ENCODE measurements around the gene MGA.

The MGA gene

GRCh38 chr15:41788262-41788661, 128.1 kb downstream of the MGA start:
- DNase-seq: no peak

GRCh38 chr15:41789236-41789635, 129.0 kb downstream of the MGA start:
- no peak for DNase-seq

- no peak for DNase-seq
Observed at GRCh38 chr15:41789662-41790061, 129.5 kb downstream of the MGA start.

DNA sequence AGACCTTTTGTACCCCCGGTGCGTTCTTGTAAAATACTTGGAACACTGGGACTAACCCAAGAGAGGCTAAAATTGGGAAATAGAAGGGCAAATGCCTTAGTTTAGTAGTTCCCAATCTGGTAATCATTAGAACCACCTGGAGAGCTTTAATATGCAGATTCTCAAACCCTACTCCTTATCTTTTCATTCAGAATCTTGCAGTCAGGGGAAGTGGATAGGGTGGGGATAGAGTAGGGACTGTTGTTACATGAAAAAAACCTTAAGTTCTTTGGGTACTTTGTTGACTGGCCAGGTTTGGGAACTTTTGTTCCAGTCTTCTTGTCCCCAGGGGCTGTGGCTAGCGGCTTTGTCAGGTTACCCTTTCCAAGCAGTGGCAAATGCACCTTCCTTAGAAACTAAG, 130.0 kb downstream of the MGA start:
- DNase-seq: no peak

- peak in 1 of 5 experiments; percentile 66 for DNase-seq
Observed at GRCh38 chr15:41790756-41791546, 130.7 kb downstream of the MGA start.

DNA sequence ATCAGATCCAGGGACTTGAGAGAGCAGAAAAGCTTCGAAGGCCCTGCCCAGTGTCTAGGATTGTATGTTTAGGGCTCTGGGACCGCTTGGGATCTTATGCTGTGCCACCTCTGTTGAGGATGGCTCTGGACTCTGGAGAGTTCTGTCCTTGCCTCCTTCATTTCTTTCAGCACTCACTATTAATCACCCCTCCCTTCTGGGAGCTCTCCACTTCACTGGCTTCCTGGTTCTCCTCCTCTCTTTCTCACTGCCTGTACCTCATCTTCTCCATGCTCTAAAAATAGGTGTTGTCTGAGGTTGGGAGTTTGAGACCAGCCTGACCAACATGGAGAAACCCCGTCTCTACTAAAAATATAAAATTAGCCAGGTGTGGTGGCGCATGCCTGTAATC, 131.3 kb downstream of the MGA start:
- no peak for DNase-seq

DNA sequence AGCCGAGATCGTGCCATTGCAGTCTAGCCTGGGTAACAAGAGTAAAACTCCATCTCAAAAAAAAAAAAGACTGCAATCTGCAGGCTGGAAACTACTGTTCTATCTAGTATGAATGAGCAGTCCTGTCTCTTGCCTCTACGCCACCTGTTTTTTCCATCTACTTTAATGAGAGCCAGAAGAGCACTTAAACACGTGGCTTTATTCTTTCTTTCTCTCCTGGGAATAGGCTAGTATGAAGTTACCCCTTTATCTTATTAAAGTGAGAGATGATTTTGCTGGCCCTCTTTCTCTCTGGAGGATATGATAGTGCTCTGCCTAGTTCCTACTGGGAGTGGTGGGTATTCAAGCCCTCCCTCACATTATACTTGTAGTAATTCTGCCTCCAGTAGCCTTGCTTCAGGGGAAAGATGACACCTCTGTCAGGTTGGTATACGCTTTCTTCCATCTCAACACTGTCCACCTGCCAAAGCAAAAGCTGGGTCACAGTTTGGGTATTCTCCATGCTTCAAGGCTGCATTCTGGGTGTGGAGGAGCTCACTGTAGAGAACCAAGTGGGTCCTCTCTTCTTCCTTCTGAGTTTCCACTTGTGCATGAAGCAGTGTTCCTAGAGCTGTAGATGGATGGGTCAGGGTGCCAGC, 131.9 kb downstream of the MGA start:
- DNase-seq: no peak

DNA sequence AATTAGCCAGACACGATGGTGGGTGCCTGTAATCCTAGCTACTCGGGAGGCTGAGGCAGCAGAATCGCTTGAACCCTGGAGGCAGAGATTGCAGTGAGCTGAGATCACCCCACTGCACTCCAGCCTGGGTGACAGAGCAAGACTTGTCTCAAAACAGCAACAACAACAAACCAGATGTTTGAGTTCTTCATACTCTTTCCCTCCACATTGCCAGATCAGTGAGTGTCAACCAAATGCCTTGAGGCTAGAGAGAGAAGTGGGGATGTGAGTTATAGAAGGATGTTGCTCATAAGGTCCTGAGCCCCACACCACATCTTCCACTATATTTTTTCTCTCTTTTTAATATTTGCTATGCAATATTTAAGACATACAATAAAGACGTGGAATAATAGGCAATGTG, 133.9 kb downstream of the MGA start:
- DNase-seq: no peak

GRCh38 chr15:41795996-41796856, 136.0 kb downstream of the MGA start:
- DNase-seq: no peak

DNA sequence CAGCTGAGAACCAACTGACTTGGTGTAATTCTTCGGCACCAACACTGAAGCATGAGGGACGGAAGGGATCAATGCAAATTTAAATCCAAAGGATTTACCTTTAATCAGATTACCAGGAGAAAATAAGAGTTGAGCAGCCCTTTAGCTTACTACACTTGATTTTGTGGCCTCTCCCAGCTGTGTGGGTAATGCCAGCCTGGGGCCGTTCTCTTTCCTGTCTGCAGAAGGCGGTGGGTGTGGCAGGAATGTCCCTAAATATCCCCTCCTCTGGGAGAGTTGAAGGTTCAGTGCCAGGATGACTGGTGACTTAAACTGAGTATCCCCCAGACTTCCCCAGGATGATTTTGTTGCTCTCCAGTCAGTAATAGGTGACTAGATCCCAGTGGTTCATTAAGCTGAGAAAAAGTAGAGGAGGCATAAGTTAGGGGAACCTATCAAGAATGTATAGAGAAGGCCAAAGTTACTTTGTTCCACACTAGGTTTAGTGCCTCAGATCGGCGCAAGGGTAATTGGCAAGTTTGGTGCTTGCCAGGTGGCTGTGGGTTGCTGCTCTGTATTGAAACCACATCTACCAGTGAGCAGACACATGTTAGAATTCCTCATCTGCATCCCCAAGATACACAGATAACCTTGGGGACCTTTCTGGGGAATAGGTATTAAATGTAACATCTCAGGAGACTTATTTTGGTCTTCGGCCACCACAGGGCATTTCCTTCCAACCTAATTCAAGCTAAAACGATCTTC, 137.2 kb downstream of the MGA start:
- no peak for DNase-seq

DNA sequence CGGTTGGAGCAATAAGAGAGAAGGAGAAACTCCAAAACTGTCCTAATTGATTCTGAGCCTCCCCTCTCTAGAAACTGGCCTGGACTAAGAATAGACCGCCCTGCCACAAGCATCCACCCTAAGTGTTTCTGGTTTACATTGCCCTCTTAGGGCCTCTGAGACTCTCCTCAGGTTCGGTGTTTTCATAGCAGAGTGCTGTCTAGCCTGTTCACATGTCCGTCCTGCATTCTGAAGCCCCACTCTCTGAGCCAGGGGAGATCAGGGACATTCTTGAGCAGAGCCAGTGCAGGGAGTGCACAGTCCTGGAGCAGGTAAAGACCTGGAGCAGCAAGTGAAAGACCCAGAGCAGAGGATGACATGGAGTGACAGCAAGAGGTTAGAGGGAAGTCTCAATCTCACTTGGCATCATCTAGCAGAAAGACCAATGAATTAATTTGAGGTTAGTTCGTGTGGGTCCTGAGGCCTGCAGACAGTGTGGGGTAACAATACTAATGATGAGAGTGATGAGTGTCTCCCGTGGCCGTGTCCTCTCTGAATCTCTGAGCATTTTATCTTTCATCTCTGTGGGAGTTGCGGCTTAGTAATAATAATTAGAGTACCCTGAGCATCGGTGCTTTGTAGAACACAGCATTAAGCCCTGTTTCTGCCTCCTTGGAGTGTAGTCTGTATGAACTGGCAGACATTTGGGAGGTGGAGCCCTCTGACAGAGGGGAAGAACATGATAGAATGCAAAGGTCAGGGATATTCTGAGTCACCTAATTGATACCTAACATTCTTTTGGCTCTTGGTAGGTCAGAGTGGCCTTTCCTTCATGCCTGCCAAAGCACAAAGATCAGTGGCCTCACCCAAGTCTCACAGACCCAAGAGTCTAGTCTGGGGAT, 138.6 kb downstream of the MGA start:
- no peak for DNase-seq

GRCh38 chr15:41799488-41799805, 139.2 kb downstream of the MGA start:
- no peak for DNase-seq

DNA sequence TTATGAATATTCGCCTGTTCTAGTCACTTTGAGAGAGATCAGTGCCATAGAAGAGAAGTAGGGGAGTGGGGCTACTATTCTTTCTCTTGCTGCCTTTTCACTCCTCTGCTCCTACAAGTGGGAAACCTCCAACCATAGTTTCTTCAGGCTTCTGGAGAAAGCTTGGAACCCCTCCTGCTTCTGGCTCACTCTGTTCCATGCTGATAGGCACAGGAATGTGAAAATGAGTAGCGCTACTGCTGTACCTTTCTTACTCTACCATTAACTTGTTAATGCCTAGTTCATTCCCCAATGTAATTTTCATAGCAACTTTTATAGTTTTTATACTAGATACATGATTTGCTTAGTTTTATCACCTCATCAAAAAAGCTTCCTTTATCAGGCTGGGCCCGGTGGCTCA, 141.0 kb downstream of the MGA start:
- no peak for DNase-seq

- peak in 1 of 5 experiments; percentile 36 for DNase-seq
Observed at GRCh38 chr15:41801850-41802455, 141.7 kb downstream of the MGA start.

DNA sequence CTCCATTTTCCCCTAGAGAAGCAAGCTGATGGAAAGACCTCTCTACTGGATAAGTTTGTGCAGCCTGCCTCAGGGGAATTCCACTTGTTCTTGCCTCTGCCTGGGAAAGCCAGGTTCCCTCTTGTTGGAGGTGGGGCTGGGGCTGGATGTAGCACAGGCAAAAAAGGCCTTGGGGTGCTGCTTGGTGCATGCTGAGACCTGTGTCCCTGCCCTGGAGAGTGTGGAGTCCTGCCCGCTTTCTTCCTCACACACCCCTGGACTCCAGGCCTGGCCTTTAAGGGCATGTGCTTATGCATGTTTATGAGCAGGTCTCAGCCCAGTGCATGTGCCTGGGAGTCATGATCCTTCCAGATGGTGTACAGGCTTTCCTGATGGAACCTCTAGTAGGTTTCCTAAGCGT, 144.2 kb downstream of the MGA start:
- no peak for DNase-seq

- DNase-seq: no peak
Observed at GRCh38 chr15:41804916-41805666, 144.9 kb downstream of the MGA start.

GRCh38 chr15:41805711-41806110, 145.5 kb downstream of the MGA start:
- DNase-seq: no peak

DNA sequence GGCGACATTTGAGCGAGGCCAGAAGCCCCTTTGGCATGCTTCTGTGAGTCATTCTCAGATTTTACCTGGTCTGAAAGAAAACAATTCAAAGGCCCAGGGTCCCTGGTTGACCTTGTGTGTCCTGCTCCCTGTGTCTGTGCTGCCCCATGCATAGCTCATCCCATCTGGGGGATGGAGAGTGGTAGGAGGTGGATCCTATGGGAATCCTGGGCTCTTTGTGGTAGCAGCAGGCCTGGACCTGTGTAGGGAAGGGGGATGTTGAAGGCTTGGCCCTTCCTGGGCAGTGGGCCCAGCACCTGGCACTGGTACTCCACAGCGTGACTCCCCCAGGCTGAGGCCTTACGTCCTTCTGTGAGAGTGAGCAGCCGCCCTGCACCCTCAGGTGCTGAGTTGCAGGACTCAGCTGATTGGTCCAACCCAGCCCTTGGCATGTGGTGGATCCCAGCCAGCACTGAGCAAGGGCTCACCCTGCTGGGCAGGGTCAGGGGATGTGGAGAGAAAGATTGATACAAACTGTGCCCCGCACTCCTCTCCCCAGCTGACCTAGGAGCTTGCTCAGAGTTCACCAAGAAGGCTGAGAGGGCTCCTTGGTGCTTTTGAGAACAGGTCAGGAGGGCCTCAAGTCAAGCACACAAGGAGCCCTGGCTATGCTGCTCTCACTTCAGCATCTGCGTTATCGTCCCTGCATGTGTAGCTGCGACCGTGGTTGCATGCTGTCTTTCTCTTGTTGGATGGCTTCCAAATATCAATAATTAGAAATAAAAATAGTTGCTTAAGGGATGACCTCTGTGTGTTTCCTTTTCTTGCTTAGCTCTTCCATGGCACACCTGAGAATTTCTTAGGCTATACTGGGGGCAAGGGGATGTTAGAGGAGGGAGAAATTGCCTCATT, 146.3 kb downstream of the MGA start:
- no peak for DNase-seq

GRCh38 chr15:41809121-41809520, 148.9 kb downstream of the MGA start:
- DNase-seq: no peak

Data from T-helper 2 cell (primary cell).